HG02678 (cell line): ENCODE results near the gene PRRG4.

Source experiments
- ATAC-seq: cut with Tn5 transposase; IDR thresholded peaks from one replicate; pipeline ENCODE4 v1.9.1; 2021; ENCODE audit warnings: mild to moderate bottlenecking, moderate library complexity; ENCODE audit not compliant: unreplicated experiment

PRRG4 gene

DNA sequence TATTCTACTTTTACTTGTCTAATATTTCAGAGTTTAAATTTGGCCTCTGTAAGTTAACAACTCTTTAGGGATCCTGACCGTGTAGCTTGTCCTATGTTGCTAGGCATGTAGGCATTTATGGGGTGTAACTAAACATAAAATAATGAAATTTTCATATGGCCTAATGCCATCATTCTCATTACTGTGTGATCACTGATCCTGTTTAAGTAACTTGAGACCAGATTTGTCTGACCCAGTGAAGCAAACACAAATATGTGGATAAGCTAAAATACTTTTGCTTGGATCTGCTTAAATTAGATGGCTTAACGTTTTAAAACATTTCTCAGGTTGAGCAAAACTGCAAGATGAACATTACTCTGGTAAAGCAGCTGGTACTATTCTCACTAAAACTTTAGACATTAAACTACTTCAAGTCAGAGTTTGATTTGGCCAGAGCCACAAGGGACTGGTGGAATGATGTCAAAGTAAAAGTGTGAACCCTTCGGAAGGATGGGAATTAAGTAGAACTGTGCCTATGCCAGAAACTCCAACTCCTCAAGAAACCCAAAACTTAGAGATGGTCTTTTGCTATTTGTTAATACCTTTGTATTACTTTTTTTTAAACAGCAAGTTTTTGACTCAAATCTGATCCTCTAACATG lies 75.4 kb downstream of the PRRG4 start:
- no peak for ATAC-seq
